ENCODE measurements around the gene SASS6. TPM values are rescaled to one million over a fixed set of nuclear protein-coding genes. Genes with fewer than 3 reads are reported as not detected.

The SASS6 gene
- total and polyA plus RNA-seq, 9 of the 15 experiments (the other 6 are each of a cell fraction or from before 2014, with no cell fraction given): 11.6 to 34.1 (median 18.0) TPM

GRCh38 chr1:100090471-100090870 lies 42.3 kb downstream of the SASS6 start:
- Histone ChIP-seq H3K79me2 (ENCODE audit: control insufficient read depth, insufficient read depth, low read length) (no peaks in the 10 kb centered on the region), H3K27me3 (ENCODE audit: control insufficient read depth in 2 of 2, insufficient read depth in 2 of 2, low read length in 2 of 2) (no peaks in the 10 kb centered on the region), H3K4me2 (ENCODE audit: insufficient read depth, low read length) (no peak overlapping the region), H3K27ac (ENCODE audit: extremely low read depth, low read depth, low read length) (peak overlapping the region; percentile 29; the same call in 1 of the 3 replicates), H3K4me3 (no peak overlapping the region), H3K9me1 (ENCODE audit: control insufficient read depth, insufficient read depth, low read length) (no peaks in the 10 kb centered on the region), H3K9ac (ENCODE audit: insufficient read depth in 1 of 2, low read depth in 2 of 2, low read length in 2 of 2) (no peak overlapping the region), H3K4me1 (replicated peaks in 1 of 2; ENCODE audit: control insufficient read depth in 2 of 2, insufficient read depth in 2 of 2, low read length in 2 of 2) (no peaks in the 10 kb centered on the region; a peak in 1 of 5 replicates), H2AFZ (ENCODE audit: low read depth, low read length) (no peak overlapping the region), H3K9me3 (replicated peaks; ENCODE audit: control insufficient read depth, insufficient read depth, low read depth, low read length) (no peaks in the 10 kb centered on the region), H4K20me1 (replicated peaks; ENCODE audit: control insufficient read depth, insufficient read depth, low read length) (no peaks in the 10 kb centered on the region), H3K36me3 (ENCODE audit: control insufficient read depth, insufficient read depth, low read length) (peaks cover 41% of the 10 kb centered on the region)
- ChIA-PET POLR2A (interaction anchor here (1.0 kb wide), 1 partner anchor 117 kb away, joined by 3 read pairs; no protein-coding TSS in a partner anchor), CTCF (ENCODE audit: low intra/inter-chr PET ratio) (no interaction called here)
- FAIRE-seq (no peak), DNase-seq (ENCODE audit: extremely low read depth in 1 of 4, low spot score in 3 of 4) (no peak), ATAC-seq (0 out of 3 replicates have a peak, but pooled peaks have one; percentile 18)
- intact Hi-C loops (cut with micrococcal nuclease) (no loop called here), in situ Hi-C loops (cut with MboI) (no loop called here)
- no peak for TF ChIP-seq CHAMP1 (IDR thresholded peaks at IDR 0.05)
- TF ChIP-seq ZFPM2 (CRISPR knock-in tag; IDR thresholded peaks at IDR 0.05): no peak
- TF ChIP-seq ARHGAP35 (IDR thresholded peaks at IDR 0.05; ENCODE audit: partially characterized antibody): no peak
- no peak for TF ChIP-seq ETV5 (CRISPR knock-in tag; IDR thresholded peaks at IDR 0.05; ENCODE audit: low read depth)
- TF ChIP-seq THAP12 (CRISPR knock-in tag; IDR thresholded peaks at IDR 0.05): no peak
- no peak for TF ChIP-seq IRF2 (CRISPR knock-in tag; IDR thresholded peaks at IDR 0.05)
- no peak for TF ChIP-seq ATF3 (IDR thresholded peaks at IDR 0.05)
- TF ChIP-seq ATF3 (CRISPR knock-in tag; conservative IDR thresholded peaks at IDR 0.05): no peak
- TF ChIP-seq CHCHD3 (CRISPR knock-in tag; IDR thresholded peaks at IDR 0.05): no peak
- no peak for TF ChIP-seq BCL6 (CRISPR knock-in tag; IDR thresholded peaks at IDR 0.05)
- no peak for TF ChIP-seq TEAD1 (CRISPR knock-in tag; IDR thresholded peaks at IDR 0.05)
- no peak for TF ChIP-seq TBP (optimal IDR thresholded peaks at IDR 0.05; ENCODE audit: low read depth, low read length)
- no peak for TF ChIP-seq LCOR (CRISPR knock-in tag; IDR thresholded peaks at IDR 0.05)
- no peak for TF ChIP-seq ATF2 (CRISPR knock-in tag; IDR thresholded peaks at IDR 0.05)
- no TSS peak for BruUV-seq (replicated peaks)
- WGBS (ENCODE audit: insufficient coverage, low coverage, missing lambda C conversion rate): 85% methylated on average over 3 of the region's 3 CpGs

Data from K562 (cell line).